Caco-2 (cell line): ENCODE data around the gene ZNRD2. TPM values are rescaled to one million over a fixed set of nuclear protein-coding genes. Genes with fewer than 3 reads are reported as not detected.
"Not testable (repeated sequence)": the region's sequence is repeated elsewhere in the genome, so short reads cannot be mapped to it uniquely, and the experiment has no call there.

ENCODE experiments used
- Bru-seq: library from RNA; stranded (reverse); fragments of 400-500 nt; gene quantifications from one replicate; lab custom pipeline; 2021; lab: Mats Ljungman, UMichigan
- BruChase-seq, 2 experiments: library from RNA; stranded (reverse); fragments of 400-500 nt; gene quantifications; one replicate each; lab custom pipeline; 2021; lab: Mats Ljungman, UMichigan
- BruUV-seq: library from RNA; stranded (reverse); fragments of 400-500 nt; replicated peaks from 2 replicates; lab custom pipeline; 2021; lab: Mats Ljungman, UMichigan
- CTCF ChIA-PET: fragments of 300-600 bp; sonication (Branson Sonifier 250); formaldehyde crosslinking; loops from one replicate; lab custom pipeline; 2022; ENCODE audit warnings: antibody characterized with exemption; lab: Charles Lee
- POLR2A ChIA-PET: fragments of 300-600 bp; sonication (Branson Sonifier 250); formaldehyde crosslinking; loops from one replicate; lab custom pipeline; 2022; ENCODE audit warnings: antibody characterized with exemption; lab: Charles Lee
- DNase-seq, 2 experiments: peaks; one replicate each; pipeline versions ENCODE4 v3.0.0 to v3.0.0-alpha.2; 2020 to 2022
- H3K27me3 ChIP-seq: replicated peaks from 2 replicates; pipeline ENCODE4 v1.6.0; 2011; ENCODE audit warnings: low read length; ENCODE audit not compliant: control insufficient read depth, insufficient read depth
- H3K36me3 ChIP-seq: 2 replicates; pipeline ENCODE4 v1.5.1; 2011; ENCODE audit warnings: low read length; ENCODE audit not compliant: control insufficient read depth, insufficient read depth
- H3K4me1 ChIP-seq: fragments of 250-450 bp; sonication (Bioruptor Pico); 2 replicates; pipeline ENCODE4 v1.5.1; 2020; ENCODE audit warnings: mild to moderate bottlenecking
- H3K4me3 ChIP-seq: 2 replicates; pipeline ENCODE4 v1.5.1; 2011; ENCODE audit warnings: low read depth, mild to moderate bottlenecking, control low read depth, low read length
- H3K9me3 ChIP-seq: fragments of 250-450 bp; sonication (Bioruptor Pico); 2 replicates; pipeline ENCODE4 v1.5.1; 2020; ENCODE audit warnings: mild to moderate bottlenecking, moderate library complexity
- H3K27ac Mint-ChIP-seq: one replicate; pipeline ENCODE4 v1.8.0; 2022; ENCODE audit warnings: mixed read lengths; ENCODE audit not compliant: unreplicated experiment
- H3K27me3 Mint-ChIP-seq: one replicate; pipeline ENCODE4 v1.8.0; 2022; ENCODE audit warnings: mixed read lengths; ENCODE audit not compliant: insufficient read depth, unreplicated experiment
- H3K36me3 Mint-ChIP-seq: one replicate; pipeline ENCODE4 v1.8.0; 2022; ENCODE audit warnings: mild to moderate bottlenecking, mixed read lengths; ENCODE audit not compliant: insufficient read depth, unreplicated experiment
- H3K4me1 Mint-ChIP-seq: one replicate; pipeline ENCODE4 v1.8.0; 2022; ENCODE audit warnings: low read depth, mixed read lengths; ENCODE audit not compliant: unreplicated experiment
- H3K4me3 Mint-ChIP-seq: one replicate; pipeline ENCODE4 v1.8.0; 2022; ENCODE audit warnings: mild to moderate bottlenecking, moderate library complexity, mixed read lengths; ENCODE audit not compliant: unreplicated experiment
- H3K9me3 Mint-ChIP-seq: one replicate; pipeline ENCODE4 v1.8.0; 2022; ENCODE audit warnings: mixed read lengths; ENCODE audit not compliant: unreplicated experiment
- CTCF ChIP-seq, 2 experiments: fragments of 200-600 bp in 1 of 2; IDR thresholded peaks; 1 replicate in 1 of 2; 2 replicates in 1 of 2; pipeline versions ENCODE4 v1.5.1 to v1.8.0; 2011 to 2022; ENCODE audit warnings: antibody characterized with exemption in 1 of 2, control low read depth in 1 of 2, inconsistent platforms in 1 of 2, low read depth in 1 of 2, low read length in 1 of 2, mild to moderate bottlenecking in 1 of 2, moderate library complexity in 1 of 2; ENCODE audit not compliant: insufficient read depth in 1 of 2, severe bottlenecking in 1 of 2, unreplicated experiment in 1 of 2
- intact Hi-C: fragments of 100-400 bp; cut with micrococcal nuclease; formaldehyde crosslinking; loops from one replicate; pipeline ENCODE4 v1.10.0; 2022; ENCODE audit not compliant: unreplicated experiment
- long read RNA-seq: library from polyadenylated mRNA; stranded (forward); transcript quantifications from one replicate; pipeline ENCODE4 v2.0.0, GENCODE V29; 2022
- total RNA-seq: library from RNA; stranded (reverse); gene quantifications from 2 replicates; pipeline ENCODE4 v1.2.3, GENCODE V29; 2022

Gene ZNRD2
- total RNA-seq (52.9 and 53.9 TPM in 2 replicates), Bru-seq, nascent RNA (percentile 78 among the genes with signal in this experiment), BruChase-seq, experiment 1, labeled RNA remaining after a 2-hour chase (percentile 80 among the genes with signal in this experiment), BruChase-seq, experiment 2, labeled RNA remaining after a 6-hour chase (percentile 87 among the genes with signal in this experiment)
- long read RNA-seq, transcript SSSCA1-206 (3 exons, 879 nt), result minor isoform, 18 of 143 reads
- long read RNA-seq, transcript SSSCA1-201 (4 exons, 698 nt), result major isoform, 100 of 143 reads
- long read RNA-seq, partial matches to known transcripts, result 4 of 143 reads
- long read RNA-seq, other reads (novel, unspliced or antisense), result 21 of 143 reads

- no peaks in the 10 kb centered on the region for H3K27me3 Mint-ChIP-seq
- peak within 1 kb of the TSS; percentile 98 for H3K4me3 Mint-ChIP-seq
- Histone ChIP-seq H3K27me3 (no peaks in the 10 kb centered on the region), H3K9me3 (no peaks in the 10 kb centered on the region), H3K4me3 (peak within 1 kb of the TSS; percentile 99), H3K4me1 (peaks cover 31% of the 10 kb centered on the region), H3K36me3 (peaks cover 1% of the 10 kb centered on the region)
- peak within 1 kb of the TSS; percentile 97 for H3K27ac Mint-ChIP-seq
- H3K36me3 Mint-ChIP-seq, result peaks cover 57% of the 10 kb centered on the region
- H3K9me3 Mint-ChIP-seq, result no peaks in the 10 kb centered on the region
- H3K4me1 Mint-ChIP-seq, result peaks cover 25% of the 10 kb centered on the region
- ChIA-PET POLR2A (interaction anchor here (0.6 to 1.1 kb wide), 10 partner anchors 9 to 309 kb away, joined by 3 to 7 read pairs (median 3); partner anchors contain the start of genes DPF2, NEAT1, PCNX3 and POLA2), CTCF (interaction anchor here (0.5 to 3.5 kb wide), 12 partner anchors 10 to 432 kb away, joined by 3 to 23 read pairs (median 4); partner anchors contain the start of genes EIF1AD, PCNX3 and SCYL1)
- TF ChIP-seq CTCF (IDR thresholded peaks at IDR 0.05; ENCODE audit: insufficient read depth in 1 of 2, low read depth in 1 of 2, low read length in 1 of 2, severe bottlenecking in 1 of 2, unreplicated experiment in 1 of 2), result peak; percentile 40 to 58
- BruUV-seq, result TSS peak; percentile 76
- peak; percentile 98 to 99 for DNase-seq
- intact Hi-C loops, result loop anchor here (1.0 to 2.0 kb wide), 4 partner anchors 12 to 47 kb away; partner anchors contain the start of gene LTBP3
These were observed at the start of gene ZNRD2 for GRCh38 chr11:65569973-65570918. TSS of gene ZNRD2 (plus strand) at chr11:65570477. CDS start at chr11:65570492, 15 bp downstream.

- peak overlapping the region; percentile 36 for H3K4me3 ChIP-seq
- Mint-ChIP-seq H3K4me3 (peak overlapping the region; percentile 88), H3K36me3 (peaks cover 19% of the 10 kb centered on the region), H3K27ac (peak overlapping the region; percentile 95), H3K4me1 (peaks cover 25% of the 10 kb centered on the region)
- H3K27me3 ChIP-seq, DNase-seq, CTCF ChIA-PET, H3K9me3 Mint-ChIP-seq, BruUV-seq, H3K27me3 Mint-ChIP-seq, H3K9me3 ChIP-seq, H3K36me3 ChIP-seq: not testable (repeated sequence)
- intact Hi-C loops, result loop anchor here (2.0 kb wide), 1 partner anchor 49 kb away; the partner anchor contains the start of gene ZNRD2
- H3K4me1 ChIP-seq, result peaks cover 42% of the 10 kb centered on the region
- POLR2A ChIA-PET, result interaction anchor here (0.7 kb wide), 1 partner anchor 247 kb away, joined by 4 read pairs; no protein-coding TSS in a partner anchor
These were observed 48.3 kb upstream of the ZNRD2 start for GRCh38 chr11:65521777-65522521.

GRCh38 chr11:65522718-65523630 is 47.3 kb upstream of the ZNRD2 start:
- peaks cover 25% of the 10 kb centered on the region for H3K4me1 Mint-ChIP-seq
- POLR2A ChIA-PET, result interaction anchor here (0.7 kb wide), 1 partner anchor 248 kb away, joined by 4 read pairs; no protein-coding TSS in a partner anchor
- CTCF ChIA-PET, result not testable (repeated sequence)

GRCh38 chr11:65523631-65523968 is 46.7 kb upstream of the ZNRD2 start:
- POLR2A ChIA-PET, result interaction anchor here (0.5 to 1.6 kb wide), 2 partner anchors 16 to 27 kb away, joined by 3 read pairs; no protein-coding TSS in a partner anchor
- H3K9me3 Mint-ChIP-seq, BruUV-seq, H3K27me3 Mint-ChIP-seq, H3K27me3 ChIP-seq, H3K36me3 ChIP-seq, CTCF ChIA-PET, H3K9me3 ChIP-seq, DNase-seq: not testable (repeated sequence)
- Histone ChIP-seq H3K4me1 (peaks cover 42% of the 10 kb centered on the region), H3K4me3 (peak overlapping the region; percentile 23; the same call in 1 of the 2 replicates)
- Mint-ChIP-seq H3K36me3 (peaks cover 30% of the 10 kb centered on the region), H3K4me1 (peaks cover 26% of the 10 kb centered on the region), H3K27ac (peak overlapping the region; percentile 95), H3K4me3 (peak overlapping the region; percentile 88)
- intact Hi-C loops, result loop anchor here (2.0 kb wide), 1 partner anchor 47 kb away; the partner anchor contains the start of gene ZNRD2

More at GRCh38 chr11:65522718-65523630, 47.3 kb upstream of the ZNRD2 start:
- not testable (repeated sequence) for H3K27me3 ChIP-seq, H3K9me3 ChIP-seq, H3K27me3 Mint-ChIP-seq, H3K36me3 ChIP-seq, H3K9me3 Mint-ChIP-seq, BruUV-seq
- Mint-ChIP-seq H3K4me3 (peak overlapping the region; percentile 88), H3K27ac (peak overlapping the region; percentile 95), H3K36me3 (peaks cover 29% of the 10 kb centered on the region)
- H3K4me1 ChIP-seq, result peaks cover 42% of the 10 kb centered on the region
- peak; percentile 74 to 79 for DNase-seq
- peak overlapping the region; percentile 36 for H3K4me3 ChIP-seq
- intact Hi-C loops, result loop anchor here (2.0 kb wide), 1 partner anchor 48 kb away; the partner anchor contains the start of gene ZNRD2
